Esophagus (tissue), 2 donors: ENCODE data around the gene SLC2A4. TPM values are rescaled to one million over a fixed set of nuclear protein-coding genes. Genes with fewer than 3 reads are reported as not detected.

Source experiments
- H3K27ac ChIP-seq, 2 donors: one replicate each; pipeline ENCODE4 v1.5.1; 2013; ENCODE audit warnings: low read depth in 2 of 2, mild to moderate bottlenecking in 2 of 2, inconsistent platforms in 1 of 2, low read length in 1 of 2, moderate library complexity in 1 of 2
- H3K27me3 ChIP-seq, 2 donors: one replicate each; pipeline ENCODE4 v1.6.1; 2013; ENCODE audit warnings: low read length in 2 of 2, control low read depth in 1 of 2, mild to moderate bottlenecking in 1 of 2; ENCODE audit not compliant: insufficient read depth in 2 of 2, control insufficient read depth in 1 of 2
- H3K36me3 ChIP-seq, 2 donors: one replicate each; pipeline ENCODE4 v1.6.1; 2013; ENCODE audit warnings: low read length in 1 of 2; ENCODE audit not compliant: control insufficient read depth in 2 of 2, insufficient read depth in 2 of 2
- H3K4me1 ChIP-seq, 2 donors: one replicate each; pipeline ENCODE4 v1.6.1; 2013; ENCODE audit warnings: low read length in 1 of 2; ENCODE audit not compliant: control insufficient read depth in 2 of 2, insufficient read depth in 2 of 2
- H3K4me3 ChIP-seq, 2 donors: one replicate each; pipeline ENCODE4 v1.5.1; 2013; ENCODE audit warnings: low read length in 2 of 2, mild to moderate bottlenecking in 2 of 2, low read depth in 1 of 2, moderate library complexity in 1 of 2
- H3K9me3 ChIP-seq, 2 donors: one replicate each; pipeline ENCODE4 v1.6.1; 2013; ENCODE audit warnings: mild to moderate bottlenecking in 2 of 2, low read depth in 1 of 2, low read length in 1 of 2, moderate library complexity in 1 of 2; ENCODE audit not compliant: control insufficient read depth in 2 of 2, insufficient read depth in 1 of 2
- WGBS, 2 donors: extraction: QIAGEN DNeasy Blood & Tissue Kit; methylation state at CpG; one replicate each; pipeline ENCODE4 v1.1.7; 2013; 5-methylcytosine and 5-hydroxymethylcytosine counted together
- polyA plus RNA-seq, 2 donors: library from polyadenylated mRNA; stranded (reverse); fragments of 200-250 nt; gene quantifications; one replicate each; pipeline ENCODE4 v1.2.3, GENCODE V29; 2013
- donor health status: healthy with polysubstance abuse.
- donor health status: Bipolar disorder and iron deficiency.

SLC2A4 gene
- polyA plus RNA-seq, 2 donors: 5.4 to 7.6 TPM

- WGBS, 2 donors: 58 to 60% methylated on average over 40 to 42 of the region's 42 CpGs
- peak overlapping the region; percentile 26 to 36 for H3K4me3 ChIP-seq
- peaks cover 16 to 17% of the 10 kb centered on the region in 2 donors for H3K4me1 ChIP-seq
- no peaks in the 10 kb centered on the region for H3K27me3 ChIP-seq
- peak overlapping the region; percentile 25 to 62 for H3K27ac ChIP-seq
- H3K36me3 ChIP-seq: no peaks in the 10 kb centered on the region
- H3K9me3 ChIP-seq: no peaks in the 10 kb centered on the region
Measured at GRCh38 chr17:7295230-7296180, 14.0 kb downstream of the SLC2A4 start.

GRCh38 chr17:7296189-7296861 lies 14.8 kb downstream of the SLC2A4 start:
- H3K9me3 ChIP-seq: no peaks in the 10 kb centered on the region
- 3 to 4% methylated on average over 51 of the region's 51 CpGs for WGBS, 2 donors
- H3K36me3 ChIP-seq: no peaks in the 10 kb centered on the region
- peak overlapping the region; percentile 25 to 62 for H3K27ac ChIP-seq
- H3K27me3 ChIP-seq: no peaks in the 10 kb centered on the region
- no peak overlapping the region for H3K4me3 ChIP-seq
- H3K4me1 ChIP-seq: peaks cover 16 to 17% of the 10 kb centered on the region in 2 donors

- Histone ChIP-seq H3K9me3 (no peaks in the 10 kb centered on the region), H3K4me3 (no peak overlapping the region), H3K27me3 (no peaks in the 10 kb centered on the region), H3K36me3 (no peaks in the 10 kb centered on the region), H3K27ac (no peak overlapping the region), H3K4me1 (no peaks in the 10 kb centered on the region)
- WGBS, 2 donors: 95 to 98% methylated on average over 7 of the region's 7 CpGs
Measured at GRCh38 chr17:7304179-7304578, 22.7 kb downstream of the SLC2A4 start.

- H3K9me3 ChIP-seq: no peaks in the 10 kb centered on the region
- peak within 1 kb of the TSS; percentile 91 to 94 for H3K4me3 ChIP-seq
- peaks cover 2 to 9% of the 10 kb centered on the region in 2 donors for H3K4me1 ChIP-seq
- peaks cover 7 to 15% of the 10 kb centered on the region in 2 donors for H3K36me3 ChIP-seq
- no peaks in the 10 kb centered on the region for H3K27me3 ChIP-seq
- WGBS, 2 donors: 0 to 1% methylated on average over 64 of the region's 64 CpGs
- H3K27ac ChIP-seq: peak within 1 kb of the TSS; percentile 100
Measured at GRCh38 chr17:7306911-7307685, 25.6 kb downstream of the SLC2A4 start, which contains the start of gene EIF5A. Gene EIF5A, plus strand, starts transcription at chr17:7307628. Its CDS starts 2,008 bp downstream, at chr17:7309636.

- no peaks in the 10 kb centered on the region for H3K9me3 ChIP-seq
- H3K4me1 ChIP-seq: peaks cover 2 to 9% of the 10 kb centered on the region in 2 donors
- H3K27me3 ChIP-seq: no peaks in the 10 kb centered on the region
- WGBS, 2 donors: 1% methylated on average over 67 to 104 of the region's 104 CpGs
- H3K4me3 ChIP-seq: peak overlapping the region; percentile 91 to 94
- H3K27ac ChIP-seq: peak overlapping the region; percentile 100
- peaks cover 14 to 23% of the 10 kb centered on the region in 2 donors for H3K36me3 ChIP-seq
Measured at GRCh38 chr17:7307686-7308624, 26.4 kb downstream of the SLC2A4 start.

- Histone ChIP-seq H3K27ac (peak overlapping the region; percentile 100), H3K9me3 (no peaks in the 10 kb centered on the region), H3K4me1 (peaks cover 2 to 9% of the 10 kb centered on the region in 2 donors), H3K27me3 (no peaks in the 10 kb centered on the region), H3K36me3 (peaks cover 19 to 26% of the 10 kb centered on the region in 2 donors), H3K4me3 (peak overlapping the region; percentile 91 to 94)
- 0% methylated on average over 14 of the region's 14 CpGs for WGBS, 2 donors
Measured at GRCh38 chr17:7308625-7309433, 27.3 kb downstream of the SLC2A4 start.

GRCh38 chr17:7309628-7310027 lies 28.1 kb downstream of the SLC2A4 start:
- Histone ChIP-seq H3K4me1 (peaks cover 2 to 11% of the 10 kb centered on the region in 2 donors), H3K4me3 (peak overlapping the region in 1 of 2 donors; percentile 94), H3K27ac (peak overlapping the region; percentile 100), H3K9me3 (no peaks in the 10 kb centered on the region), H3K36me3 (peaks cover 19 to 29% of the 10 kb centered on the region in 2 donors), H3K27me3 (no peaks in the 10 kb centered on the region)
- 74 to 84% methylated on average over 12 of the region's 12 CpGs for WGBS, 2 donors

- Histone ChIP-seq H3K4me3 (no peak overlapping the region), H3K36me3 (peaks cover 19 to 29% of the 10 kb centered on the region in 2 donors), H3K27me3 (no peaks in the 10 kb centered on the region), H3K27ac (peak overlapping the region in 1 of 2 donors; percentile 5), H3K9me3 (no peaks in the 10 kb centered on the region), H3K4me1 (peaks cover 2 to 16% of the 10 kb centered on the region in 2 donors)
- WGBS, 2 donors: 73 to 75% methylated on average over 7 of the region's 7 CpGs
Measured at GRCh38 chr17:7311110-7311705, 29.7 kb downstream of the SLC2A4 start.
